Stomach smooth muscle (tissue), 2 donors: ENCODE measurements around the gene LVRN.

Experiments
- H3K27ac ChIP-seq: one replicate; pipeline ENCODE4 v1.7.0; 2013; ENCODE audit warnings: mild to moderate bottlenecking, low read length, inconsistent platforms
- H3K27me3 ChIP-seq, 2 donors: one replicate each; pipeline ENCODE4 v1.7.0; 2013; ENCODE audit warnings: low read length in 2 of 2; ENCODE audit not compliant: insufficient read depth in 2 of 2, control insufficient read depth in 1 of 2
- H3K36me3 ChIP-seq, 2 donors: one replicate each; pipeline ENCODE4 v1.7.0; 2013; ENCODE audit warnings: low read length in 2 of 2; ENCODE audit not compliant: control insufficient read depth in 2 of 2, insufficient read depth in 2 of 2
- H3K4me1 ChIP-seq: one replicate; pipeline ENCODE4 v1.7.0; 2013; ENCODE audit warnings: low read length; ENCODE audit not compliant: control insufficient read depth, insufficient read depth
- H3K4me3 ChIP-seq, 2 donors: one replicate each; pipeline ENCODE4 v1.7.0; 2013; ENCODE audit warnings: low read length in 2 of 2
- H3K9ac ChIP-seq, 2 donors: one replicate each; pipeline ENCODE4 v1.7.0; 2013; ENCODE audit warnings: low read length in 2 of 2, mild to moderate bottlenecking in 1 of 2
- H3K9me3 ChIP-seq, 2 donors: one replicate each; pipeline ENCODE4 v1.7.0; 2013; ENCODE audit warnings: low read length in 2 of 2; ENCODE audit not compliant: control insufficient read depth in 2 of 2
- donor health status: healthy.
- donor health status: Pancreatic carcinoma.

The LVRN gene

DNA sequence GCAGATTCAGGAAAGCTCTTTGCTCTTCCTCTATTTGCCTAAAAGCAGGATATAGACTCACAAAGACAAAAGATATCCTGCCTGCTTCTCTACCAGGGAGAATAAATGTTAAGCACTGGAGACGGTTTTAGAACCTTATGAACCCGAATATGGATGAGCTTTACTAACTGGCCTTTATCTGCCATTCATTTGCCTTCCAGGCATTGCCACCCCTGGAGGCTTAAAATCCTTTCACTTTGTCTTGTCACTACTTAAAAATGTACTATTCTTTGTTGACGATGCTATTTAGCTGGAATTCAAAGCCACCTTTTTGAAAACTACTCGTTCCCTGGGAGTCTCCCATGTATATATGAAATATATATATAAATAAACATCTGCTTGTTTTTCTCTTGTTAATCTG lies 23.2 kb upstream of the LVRN start:
- Histone ChIP-seq H3K27ac (no peak overlapping the region), H3K36me3 (no peaks in the 10 kb centered on the region)

DNA sequence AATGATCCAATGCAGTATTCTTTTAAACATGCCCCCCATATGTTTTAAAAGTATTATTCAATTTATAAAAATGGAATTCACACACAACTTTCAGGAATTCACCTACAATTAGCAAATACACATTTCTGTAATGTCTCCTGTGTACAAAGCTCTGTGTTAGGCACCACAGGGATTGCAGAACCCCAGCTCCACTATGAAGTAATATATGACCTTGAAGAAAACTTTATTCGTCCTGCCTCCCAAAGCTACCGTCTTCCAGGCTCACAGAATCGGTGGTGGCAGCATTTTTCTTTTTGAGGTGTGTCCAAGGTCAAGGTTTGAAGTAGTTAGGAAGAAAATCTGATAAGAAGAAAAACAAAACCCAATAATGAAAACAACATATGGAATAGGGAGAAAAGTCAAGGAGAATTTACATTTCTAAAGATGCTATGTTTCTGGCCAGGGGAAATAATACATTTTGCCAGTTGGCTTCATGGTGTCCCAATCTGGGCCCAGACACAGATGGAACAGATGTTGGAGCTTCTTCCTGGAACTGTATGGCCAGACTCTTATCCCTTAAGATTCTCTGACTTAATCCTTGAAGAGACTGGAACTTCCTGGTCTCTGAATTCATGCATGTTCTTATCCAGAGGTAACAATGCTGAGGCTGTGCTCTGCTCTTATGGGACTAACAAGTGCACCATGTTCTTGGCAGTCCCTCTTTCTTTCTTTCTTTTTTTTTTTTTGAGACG lies 22.0 kb upstream of the LVRN start:
- no peak overlapping the region for H3K27ac ChIP-seq
- no peak overlapping the region for H3K9ac ChIP-seq
- no peaks in the 10 kb centered on the region for H3K27me3 ChIP-seq
- H3K4me1 ChIP-seq, result no peaks in the 10 kb centered on the region
- H3K4me3 ChIP-seq, result no peak overlapping the region
- no peaks in the 10 kb centered on the region for H3K36me3 ChIP-seq
- no peaks in the 10 kb centered on the region for H3K9me3 ChIP-seq

More for the DNA sequence above, 23.2 kb upstream of the LVRN start:
- no peak overlapping the region for H3K4me3 ChIP-seq
- H3K9me3 ChIP-seq, result no peaks in the 10 kb centered on the region
- no peak overlapping the region for H3K9ac ChIP-seq
- H3K4me1 ChIP-seq, result no peaks in the 10 kb centered on the region
- no peaks in the 10 kb centered on the region for H3K27me3 ChIP-seq

DNA sequence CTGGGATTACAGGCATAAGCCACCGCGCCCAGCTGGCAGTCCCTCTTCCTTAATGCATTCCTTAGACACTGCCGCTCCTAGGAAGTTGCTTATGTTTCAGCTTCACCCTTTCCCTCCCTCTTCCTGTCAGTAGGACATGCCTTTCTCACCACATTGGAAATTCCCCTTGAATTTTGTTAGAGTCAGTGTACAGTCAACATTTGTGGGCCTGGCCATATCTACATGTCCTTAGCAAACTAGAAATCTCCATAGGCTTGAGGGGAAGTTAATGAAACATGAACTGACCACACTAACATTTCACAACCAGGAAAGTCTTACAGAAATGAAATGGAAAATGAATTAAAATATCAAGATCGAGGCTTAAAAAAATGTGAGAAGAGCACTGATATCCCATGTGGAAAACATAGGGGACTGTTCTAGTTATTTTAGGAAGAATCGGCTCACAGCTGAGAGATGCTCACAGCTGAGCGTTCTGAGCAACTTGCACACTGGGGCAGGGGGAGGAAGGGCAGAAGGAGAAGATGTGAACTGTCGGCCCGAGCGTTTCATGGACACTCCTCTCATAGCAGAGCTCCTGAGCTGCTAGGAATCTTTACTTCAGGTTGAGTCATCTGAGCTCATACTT lies 21.1 kb upstream of the LVRN start:
- H3K27ac ChIP-seq, result no peak overlapping the region
- H3K27me3 ChIP-seq, result no peaks in the 10 kb centered on the region
- H3K4me3 ChIP-seq, result no peak overlapping the region
- H3K9me3 ChIP-seq, result no peaks in the 10 kb centered on the region
- no peaks in the 10 kb centered on the region for H3K4me1 ChIP-seq
- no peaks in the 10 kb centered on the region for H3K36me3 ChIP-seq
- H3K9ac ChIP-seq, result no peak overlapping the region

DNA sequence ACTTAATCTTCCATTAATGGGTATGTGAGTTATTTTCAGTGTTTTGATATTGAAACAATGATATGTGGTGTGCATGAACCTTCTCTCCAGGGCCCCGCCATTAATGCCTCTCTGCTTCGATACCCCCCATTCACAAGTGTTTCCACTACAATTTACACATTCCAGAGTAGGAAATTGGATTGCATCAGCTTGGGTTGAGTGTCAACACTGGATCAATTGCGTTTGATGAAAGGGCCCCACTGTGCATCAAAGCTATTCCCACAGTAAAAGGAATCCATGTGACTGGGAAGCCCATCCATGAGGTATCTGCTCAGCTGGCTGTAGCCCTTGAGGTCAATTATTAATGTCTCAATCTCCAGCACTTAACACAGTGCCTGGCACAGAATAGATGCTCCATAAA lies 17.8 kb upstream of the LVRN start:
- Histone ChIP-seq H3K4me1 (no peaks in the 10 kb centered on the region), H3K4me3 (no peak overlapping the region), H3K9ac (no peak overlapping the region), H3K36me3 (no peaks in the 10 kb centered on the region), H3K9me3 (no peaks in the 10 kb centered on the region), H3K27me3 (no peaks in the 10 kb centered on the region), H3K27ac (no peak overlapping the region)

DNA sequence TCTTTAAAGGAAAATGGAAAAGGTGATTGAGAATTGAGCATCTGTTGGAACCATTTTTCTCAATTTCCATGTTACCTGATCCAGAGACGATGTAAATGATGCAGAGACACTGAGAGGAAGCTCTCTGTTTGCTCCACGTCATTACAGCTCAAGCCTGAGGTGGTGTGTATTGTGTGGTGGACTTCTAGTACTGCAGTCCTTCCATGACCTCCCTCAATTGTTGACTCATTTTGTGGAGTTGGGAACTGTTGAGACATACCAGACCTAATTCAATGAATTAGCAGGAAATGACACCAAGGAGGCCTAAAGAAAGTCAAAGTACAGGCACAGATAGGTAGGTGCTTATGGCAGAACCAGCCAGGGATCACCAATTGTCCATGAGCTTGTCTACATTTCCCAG lies 15.6 kb upstream of the LVRN start:
- Histone ChIP-seq H3K27ac (no peak overlapping the region), H3K9ac (no peak overlapping the region), H3K27me3 (no peaks in the 10 kb centered on the region), H3K36me3 (no peaks in the 10 kb centered on the region), H3K9me3 (no peaks in the 10 kb centered on the region), H3K4me1 (no peaks in the 10 kb centered on the region), H3K4me3 (no peak overlapping the region)

DNA sequence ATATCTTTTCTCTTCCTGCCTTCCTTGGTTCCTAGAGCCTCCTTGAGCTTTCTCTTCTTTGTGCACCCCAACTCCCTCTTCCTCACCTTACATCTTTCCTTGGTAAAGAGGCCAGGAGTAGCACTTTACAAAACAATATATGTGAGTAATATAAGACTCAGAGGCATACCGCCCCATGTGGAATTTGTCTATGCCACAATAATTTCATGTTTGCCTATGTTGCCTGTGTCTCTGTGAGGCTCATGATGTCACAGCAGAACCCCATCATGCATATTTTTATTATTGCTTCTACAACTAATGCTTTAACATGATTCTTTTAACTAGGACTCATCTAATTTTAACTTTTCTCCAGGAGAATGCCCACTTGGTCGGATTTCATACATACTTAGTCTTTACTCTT lies 15.0 kb upstream of the LVRN start:
- Histone ChIP-seq H3K4me3 (no peak overlapping the region), H3K9ac (no peak overlapping the region), H3K27ac (no peak overlapping the region), H3K4me1 (no peaks in the 10 kb centered on the region), H3K27me3 (no peaks in the 10 kb centered on the region), H3K36me3 (no peaks in the 10 kb centered on the region), H3K9me3 (no peaks in the 10 kb centered on the region)

DNA sequence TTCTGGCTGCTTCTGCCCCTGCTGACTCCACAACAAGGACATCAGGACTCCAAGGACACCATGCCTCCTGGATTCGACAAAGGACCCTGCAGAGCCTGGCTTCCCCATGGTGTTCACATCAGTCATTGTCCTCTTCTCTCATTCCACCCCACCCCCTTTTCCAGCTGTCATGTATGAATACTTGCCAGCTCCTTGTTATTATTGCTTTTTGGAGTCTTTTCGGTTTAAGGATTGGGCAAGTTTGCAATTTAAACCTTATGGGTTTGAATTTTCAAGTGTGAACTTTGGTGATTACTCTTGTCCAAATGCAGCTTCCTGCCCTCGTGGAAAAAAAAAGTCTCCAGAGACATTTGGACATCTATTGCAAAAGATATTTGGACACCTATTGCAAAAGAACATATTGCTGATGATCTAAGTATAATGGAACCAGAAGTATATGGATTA lies 14.2 kb upstream of the LVRN start:
- H3K4me1 ChIP-seq, result no peaks in the 10 kb centered on the region
- H3K9ac ChIP-seq, result no peak overlapping the region
- H3K27me3 ChIP-seq, result no peaks in the 10 kb centered on the region

DNA sequence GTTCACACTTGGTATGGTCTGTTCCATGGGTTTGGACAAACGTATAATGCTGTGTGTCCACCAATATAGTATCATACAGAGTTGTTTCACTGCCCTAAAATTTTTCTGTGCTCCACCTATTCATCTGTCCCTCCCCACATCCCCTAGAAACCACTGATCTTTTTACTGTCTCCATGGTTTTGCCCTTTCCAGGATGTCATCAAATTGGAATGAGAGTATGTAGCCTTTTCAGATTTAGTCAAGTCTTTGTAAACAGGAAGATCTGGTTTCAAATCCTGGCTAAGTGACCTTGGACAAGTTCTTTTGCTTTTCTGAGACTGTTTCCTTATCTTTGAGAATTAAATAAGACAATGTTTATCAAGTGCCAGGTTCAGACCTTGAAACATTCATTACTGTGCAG lies 13.2 kb upstream of the LVRN start:
- Histone ChIP-seq H3K4me3 (no peak overlapping the region), H3K4me1 (no peaks in the 10 kb centered on the region), H3K36me3 (no peaks in the 10 kb centered on the region), H3K27ac (no peak overlapping the region), H3K9ac (no peak overlapping the region), H3K9me3 (no peaks in the 10 kb centered on the region), H3K27me3 (no peaks in the 10 kb centered on the region)

More for the DNA sequence above, 14.2 kb upstream of the LVRN start:
- Histone ChIP-seq H3K36me3 (no peaks in the 10 kb centered on the region), H3K9me3 (no peaks in the 10 kb centered on the region), H3K4me3 (no peak overlapping the region), H3K27ac (no peak overlapping the region)

DNA sequence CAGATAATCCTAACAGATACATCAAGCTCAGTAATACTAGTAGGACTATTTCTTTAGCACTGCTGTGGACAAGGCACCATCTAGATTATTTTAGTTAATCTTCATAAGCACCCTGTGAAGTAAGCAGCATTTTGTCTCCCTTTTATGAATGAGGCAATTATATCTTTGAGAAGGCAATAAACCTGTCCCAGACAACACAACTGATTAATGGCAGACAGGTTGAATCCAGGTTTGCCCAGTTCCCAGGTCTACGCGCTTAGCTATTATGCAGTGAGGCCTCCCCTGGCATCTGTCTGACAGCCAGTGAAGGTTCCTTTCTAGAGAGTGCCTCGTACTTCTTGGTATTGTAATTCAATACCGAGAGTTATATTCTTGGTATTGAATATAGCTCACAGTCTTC lies 9.7 kb upstream of the LVRN start:
- Histone ChIP-seq H3K9ac (no peak overlapping the region), H3K9me3 (peaks cover 0 to 2% of the 10 kb centered on the region in 2 donors), H3K27me3 (peaks cover 5 to 12% of the 10 kb centered on the region in 2 donors), H3K4me1 (no peaks in the 10 kb centered on the region), H3K27ac (no peak overlapping the region), H3K4me3 (no peak overlapping the region), H3K36me3 (no peaks in the 10 kb centered on the region)

DNA sequence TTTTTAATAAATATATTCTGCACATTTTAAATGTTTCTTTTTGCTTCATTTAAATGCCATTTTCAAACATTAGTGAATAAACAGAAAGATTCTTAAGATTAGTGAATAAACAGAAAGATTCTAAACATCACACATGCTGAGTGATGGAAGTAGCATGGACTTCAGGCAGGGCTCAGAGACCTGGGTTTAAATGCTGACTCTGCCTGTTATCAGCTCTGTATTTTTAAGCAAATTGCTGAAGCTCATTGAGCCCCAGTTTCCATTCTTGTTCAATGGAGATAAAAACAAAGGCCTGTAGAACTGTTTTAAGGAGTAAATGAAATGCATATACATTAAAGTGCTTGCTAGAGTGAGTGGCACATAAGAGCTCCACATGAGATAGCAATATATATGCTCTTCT lies 8.1 kb upstream of the LVRN start:
- Histone ChIP-seq H3K4me1 (no peaks in the 10 kb centered on the region), H3K36me3 (no peaks in the 10 kb centered on the region), H3K27ac (no peak overlapping the region), H3K27me3 (peaks cover 14 to 27% of the 10 kb centered on the region in 2 donors), H3K4me3 (no peak overlapping the region), H3K9me3 (peaks cover 0 to 2% of the 10 kb centered on the region in 2 donors), H3K9ac (no peak overlapping the region)

DNA sequence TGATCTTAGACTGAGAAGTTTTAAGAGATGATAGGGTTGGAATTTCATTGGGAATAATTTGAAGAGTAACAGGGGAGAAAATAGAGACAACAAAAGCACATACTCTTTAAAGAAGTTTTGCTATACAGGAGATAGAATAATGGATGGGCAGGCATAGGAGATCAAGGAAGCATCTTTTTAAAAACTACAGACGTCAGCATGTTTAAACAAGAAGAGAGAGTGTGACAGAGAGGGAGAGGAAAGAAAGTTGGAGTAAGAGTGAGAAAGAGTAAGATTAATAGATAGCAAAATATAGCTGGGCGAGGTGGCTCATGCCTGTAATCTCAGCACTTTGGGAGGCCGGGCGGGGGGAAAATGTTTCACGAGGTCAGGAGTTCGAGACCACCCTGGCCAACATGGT lies 5.3 kb upstream of the LVRN start:
- Histone ChIP-seq H3K27me3 (peaks cover 35 to 44% of the 10 kb centered on the region in 2 donors), H3K4me3 (no peak overlapping the region), H3K9ac (no peak overlapping the region), H3K27ac (no peak overlapping the region), H3K36me3 (no peaks in the 10 kb centered on the region), H3K4me1 (peaks cover 9% of the 10 kb centered on the region), H3K9me3 (peaks cover 0 to 2% of the 10 kb centered on the region in 2 donors)
